IMR-90 (cell line): ENCODE measurements around the gene CTR9. TPM values are rescaled to one million over a fixed set of nuclear protein-coding genes. Genes with fewer than 3 reads are reported as not detected.

Experiments
- ATAC-seq: fragments of 200-7000 bp; cut with Tn5 transposase; 2 replicates; pipeline ENCODE4 v1.9.1; 2020; ENCODE audit warnings: low read depth, mild to moderate bottlenecking, moderate library complexity
- BruUV-seq: library from RNA; stranded (reverse); fragments of 400-500 nt; replicated peaks from 2 replicates; lab custom pipeline; 2021; lab: Mats Ljungman, UMichigan
- CTCF ChIA-PET: fragments of 300-600 bp; formaldehyde crosslinking; extraction: SDS; loops from one replicate; lab custom pipeline; 2021; ENCODE audit warnings: antibody characterized with exemption; lab: Yijun Ruan, JAX
- POLR2A ChIA-PET: fragments of 300-600 bp; sonication (Branson Sonifier 250); formaldehyde crosslinking; loops from one replicate; lab custom pipeline; 2022; ENCODE audit warnings: antibody characterized with exemption; ENCODE audit not compliant: unreplicated experiment; lab: Charles Lee
- DNase-seq: peaks from one replicate; pipeline ENCODE4 v3.0.0; 2013
- H2AFZ ChIP-seq: replicated peaks from 2 replicates; pipeline ENCODE3; 2013; ENCODE audit warnings: low read length, mild to moderate bottlenecking; ENCODE audit not compliant: poor library complexity
- H2AK5ac ChIP-seq: 2 replicates; pipeline ENCODE4 v1.6.1; 2013; ENCODE audit warnings: low read depth, low read length, inconsistent platforms
- H2AK9ac ChIP-seq: replicated peaks from 2 replicates; pipeline ENCODE3; 2013; ENCODE audit warnings: mild to moderate bottlenecking, low read depth, low read length, moderate library complexity; ENCODE audit not compliant: poor library complexity
- H2BK120ac ChIP-seq: 2 replicates; pipeline ENCODE4 v1.6.1; 2013; ENCODE audit warnings: low read depth, low read length, inconsistent platforms
- H2BK15ac ChIP-seq: 3 replicates; pipeline ENCODE4 v1.6.1; 2013; ENCODE audit warnings: low read depth, low read length, inconsistent platforms
- H2BK20ac ChIP-seq: 2 replicates; pipeline ENCODE4 v1.6.1; 2013; ENCODE audit warnings: low read depth, mild to moderate bottlenecking, inconsistent platforms, low read length, moderate library complexity
- H2BK5ac ChIP-seq: 2 replicates; pipeline ENCODE4 v1.6.1; 2013; ENCODE audit warnings: mild to moderate bottlenecking, low read depth, low read length, inconsistent platforms; ENCODE audit not compliant: poor library complexity, severe bottlenecking
- H3K14ac ChIP-seq: replicated peaks from 2 replicates; pipeline ENCODE4 v1.6.1; 2013; ENCODE audit warnings: low read depth, low read length, inconsistent platforms
- H3K18ac ChIP-seq: 2 replicates; pipeline ENCODE4 v1.6.1; 2013; ENCODE audit warnings: low read depth, low read length, control low read depth
- H3K23ac ChIP-seq: 2 replicates; pipeline ENCODE4 v1.6.1; 2013; ENCODE audit warnings: low read depth, low read length, inconsistent platforms
- H3K27ac ChIP-seq: 2 replicates; pipeline ENCODE4 v1.5.1; 2013; ENCODE audit warnings: mild to moderate bottlenecking, control low read depth, low read length; ENCODE audit not compliant: insufficient read depth
- H3K27me3 ChIP-seq: 2 replicates; pipeline ENCODE4 v1.6.1; 2013; ENCODE audit warnings: low read length; ENCODE audit not compliant: control insufficient read depth, insufficient read depth
- H3K36me3 ChIP-seq: 2 replicates; pipeline ENCODE4 v1.6.1; 2013; ENCODE audit warnings: low read length, mixed read lengths; ENCODE audit not compliant: control insufficient read depth, insufficient read depth
- H3K4ac ChIP-seq: 2 replicates; pipeline ENCODE4 v1.6.1; 2013; ENCODE audit warnings: low read depth, low read length, inconsistent platforms
- H3K4me1 ChIP-seq: 2 replicates; pipeline ENCODE4 v1.6.1; 2013; ENCODE audit warnings: low read length, mixed read lengths; ENCODE audit not compliant: control insufficient read depth, insufficient read depth
- H3K4me2 ChIP-seq: 2 replicates; pipeline ENCODE4 v1.6.1; 2013; ENCODE audit warnings: low read depth, mild to moderate bottlenecking, control low read depth, low read length, moderate library complexity
- H3K4me3 ChIP-seq: 2 replicates; pipeline ENCODE4 v1.5.1; 2013; ENCODE audit warnings: low read depth, mild to moderate bottlenecking, control low read depth, low read length, moderate library complexity; ENCODE audit not compliant: insufficient read depth
- H3K56ac ChIP-seq: 2 replicates; pipeline ENCODE4 v1.6.1; 2013; ENCODE audit warnings: low read length, inconsistent platforms; ENCODE audit not compliant: insufficient read depth; ENCODE audit errors: extremely low read depth
- H3K79me1 ChIP-seq, 2 experiments: 2 replicates each; pipeline ENCODE4 v1.6.1; 2013; ENCODE audit warnings: low read length in 2 of 2, inconsistent platforms in 1 of 2, low read depth in 1 of 2
- H3K9ac ChIP-seq: 2 replicates; pipeline ENCODE4 v1.6.1; 2013; ENCODE audit warnings: low read depth, low read length, control low read depth
- H3K9me1 ChIP-seq: 2 replicates; pipeline ENCODE4 v1.6.1; 2013; ENCODE audit warnings: low read length, inconsistent platforms; ENCODE audit not compliant: insufficient read depth
- H3K9me3 ChIP-seq: 2 replicates; pipeline ENCODE4 v1.6.1; 2013; ENCODE audit warnings: low read length; ENCODE audit not compliant: control insufficient read depth, insufficient read depth
- H4K20me1 ChIP-seq: 2 replicates; pipeline ENCODE4 v1.6.1; 2013; ENCODE audit warnings: low read length, inconsistent platforms; ENCODE audit not compliant: insufficient read depth
- H4K5ac ChIP-seq: 2 replicates; pipeline ENCODE4 v1.6.1; 2013; ENCODE audit warnings: mild to moderate bottlenecking, low read depth, low read length, control low read depth
- H4K8ac ChIP-seq, 2 experiments: 2 replicates each; pipeline ENCODE4 v1.6.1; 2013; ENCODE audit warnings: low read depth in 2 of 2, low read length in 2 of 2, control low read depth in 1 of 2, inconsistent platforms in 1 of 2
- H4K91ac ChIP-seq: 2 replicates; pipeline ENCODE4 v1.6.1; 2013; ENCODE audit warnings: low read depth, low read length, inconsistent platforms; ENCODE audit not compliant: insufficient read depth
- CTCF ChIP-seq: conservative IDR thresholded peaks from 2 replicates; pipeline ENCODE4 v1.5.1; 2012; ENCODE audit warnings: mild to moderate bottlenecking, low read depth, low read length, improper control_type of control experiment
- MAFK ChIP-seq: IDR thresholded peaks from 2 replicates; pipeline ENCODE4 v1.6.1; 2012; ENCODE audit warnings: low read depth, low read length, improper control_type of control experiment
- RFX5 ChIP-seq: IDR thresholded peaks from 2 replicates; pipeline ENCODE4 v1.8.0; 2012; ENCODE audit warnings: low read depth, mild to moderate bottlenecking, low read length, moderate library complexity
- SMC3 ChIP-seq: fragments of 150-350 bp; IDR thresholded peaks from 2 replicates; pipeline ENCODE4 v1.6.1; 2016; ENCODE audit warnings: low read depth, mild to moderate bottlenecking, antibody characterized with exemption, low read length, moderate library complexity
- WGBS, 2 experiments: methylation state at CpG; one replicate each; pipeline versions ENCODE4 v1.1.5 to v1.1.7; 2013; ENCODE audit warnings: missing lambda C conversion rate in 2 of 2; ENCODE audit not compliant: insufficient read length in 1 of 2; ENCODE audit errors: extremely low coverage in 2 of 2; 5-methylcytosine and 5-hydroxymethylcytosine counted together
- dilution Hi-C: fragments of 300-500 bp; cut with HindIII; formaldehyde crosslinking; loops from one replicate; pipeline ENCODE4 v1.14.3; 2018; ENCODE audit warnings: low sequenced_read_pairs; ENCODE audit not compliant: unreplicated experiment
- in situ Hi-C: fragments of 300-500 bp; cut with MboI; formaldehyde crosslinking; loops from 3 replicates; pipeline ENCODE4 v1.14.3; 2019; ENCODE audit warnings: low sequenced_read_pairs, inconsistent platforms, mixed read lengths
- intact Hi-C: fragments of 100-400 bp; cut with micrococcal nuclease; formaldehyde crosslinking; loops from 2 replicates; pipeline ENCODE4 v1.10.0; 2022
- polyA plus RNA-seq, 3 experiments: library from polyadenylated mRNA; depleted of rRNA; stranded (reverse); fragments of >200 nt; gene quantifications; 2 replicates each; pipeline ENCODE4 v1.2.3, GENCODE V29; 2012; ENCODE audit warnings: low replicate concordance in 1 of 3
- total RNA-seq: library from RNA; depleted of rRNA; stranded (reverse); fragments of >200 nt; gene quantifications from 2 replicates; pipeline ENCODE4 v1.2.3, GENCODE V29; 2012

Gene CTR9
- total and polyA plus RNA-seq, 2 of the 4 experiments (the other 2 are of a cell fraction): 16.8 to 37.1 TPM

GRCh38 chr11:10779086-10779485 is 28.0 kb downstream of the CTR9 start:
- H3K9me3 ChIP-seq: no peaks in the 10 kb centered on the region
- peak overlapping the region; percentile 3; the same call in 1 of the 2 replicates for H3K9ac ChIP-seq
- no peak overlapping the region; the same call in 1 of the 2 replicates for H4K91ac ChIP-seq
- H2BK120ac ChIP-seq: peak overlapping the region; percentile 71
- peak overlapping the region; percentile 66; the same call in 1 of the 2 replicates for H3K14ac ChIP-seq
- H2BK5ac ChIP-seq: peak overlapping the region; percentile 87
- DNase-seq (no peak), ATAC-seq (no peak)
- H3K9me1 ChIP-seq: peaks cover 11% of the 10 kb centered on the region
- 0 out of 4 replicates have a peak, but pooled peaks cover 4 to 5% of the 10 kb centered on the region in 2 experiments for H3K79me1 ChIP-seq
- H4K20me1 ChIP-seq: 0 out of 2 replicates have a peak, but pooled peaks cover 4% of the 10 kb centered on the region
- ChIA-PET CTCF (interaction anchor here (1.2 to 1.5 kb wide), 2 partner anchors 9 to 14 kb away, joined by 6 read pairs; no protein-coding TSS in a partner anchor), POLR2A (interaction anchor here (0.5 to 1.0 kb wide), 2 partner anchors 30 to 1026 kb away, joined by 3 to 5 read pairs; partner anchors contain the start of gene EIF4G2)
- peak overlapping the region; percentile 57; the same call in 1 of the 2 replicates for H3K18ac ChIP-seq
- peak overlapping the region; percentile 46; the same call in 1 of the 2 replicates for H2BK20ac ChIP-seq
- TF ChIP-seq SMC3 (no peak), CTCF (no peak), MAFK (no peak), RFX5 (no peak)
- peak overlapping the region; percentile 65 for H3K4ac ChIP-seq
- BruUV-seq: no TSS peak
- in situ Hi-C loops (loop anchor here (25.0 kb wide), 1 partner anchor 1483 kb away; no protein-coding TSS in a partner anchor), intact Hi-C loops (loop anchor here (1.0 kb wide), 1 partner anchor 28 kb away; no protein-coding TSS in a partner anchor), dilution Hi-C loops (no loop called here)
- H3K4me3 ChIP-seq: no peak overlapping the region
- H2AFZ ChIP-seq: no peak overlapping the region
- H3K27ac ChIP-seq: peak overlapping the region; percentile 49
- H3K4me2 ChIP-seq: peak overlapping the region; percentile 62; the same call in 1 of the 2 replicates
- H2AK5ac ChIP-seq: 0 out of 2 replicates have a peak overlapping the region, but pooled peaks have one; percentile 6
- H3K56ac ChIP-seq: peak overlapping the region; percentile 25; the same call in 1 of the 2 replicates
- H3K4me1 ChIP-seq: peaks cover 10% of the 10 kb centered on the region
- peak overlapping the region; percentile 18; the same call in 1 of the 3 replicates for H2BK15ac ChIP-seq
- peak overlapping the region in 1 of 2 experiments; percentile 45; a peak in 1 of 4 replicates for H4K8ac ChIP-seq
- no CpG with 5 or more reads among the region's 1 CpG for WGBS, 2 experiments
- H3K27me3 ChIP-seq: no peaks in the 10 kb centered on the region
- H4K5ac ChIP-seq: 0 out of 2 replicates have a peak overlapping the region, but pooled peaks have one; percentile 47
- peaks cover 29% of the 10 kb centered on the region for H3K36me3 ChIP-seq
- H2AK9ac ChIP-seq: no peak overlapping the region
- H3K23ac ChIP-seq: peak overlapping the region; percentile 69
